Tibial nerve (tissue), 4 donors: ENCODE data around the gene PNMA1. TPM values are rescaled to one million over a fixed set of nuclear protein-coding genes. Genes with fewer than 3 reads are reported as not detected.

ENCODE experiments used
- DNase-seq, 2 donors: peaks; one replicate each; pipeline ENCODE4 v3.0.0-alpha.2; 2019; ENCODE audit warnings: low spot score in 2 of 2
- H3K27ac ChIP-seq, 4 donors: fragments of 200-600 bp; sonication (generic) in 3 of 4; one replicate each; pipeline ENCODE4 v1.5.1; 2017 to 2019; ENCODE audit warnings: mild to moderate bottlenecking in 1 of 4
- H3K27me3 ChIP-seq, 2 donors: fragments of 200-600 bp; sonication (generic) in 1 of 2; one replicate each; pipeline versions ENCODE4 v1.5.1 to v1.6.0; 2017 to 2019
- H3K36me3 ChIP-seq, 3 donors: fragments of 200-600 bp; sonication (generic); one replicate each; pipeline ENCODE4 v1.5.1; 2018 to 2019
- H3K4me1 ChIP-seq, 4 donors: fragments of 200-600 bp; sonication (generic) in 3 of 4; one replicate each; pipeline ENCODE4 v1.5.1; 2017 to 2019
- H3K4me3 ChIP-seq, 4 donors: fragments of 200-600 bp; sonication (generic) in 3 of 4; one replicate each; pipeline ENCODE4 v1.5.1; 2017 to 2019; ENCODE audit warnings: mild to moderate bottlenecking in 1 of 4, moderate library complexity in 1 of 4
- H3K9me3 ChIP-seq, 4 donors: fragments of 200-600 bp; sonication (generic) in 3 of 4; one replicate each; pipeline ENCODE4 v1.5.1; 2017 to 2019
- CTCF ChIP-seq, 5 experiments: fragments of 200-600 bp in 3 of 5; fragments of 450-650 bp in 2 of 5; sonication (generic) in 3 of 5; IDR thresholded peaks; one replicate each; pipeline ENCODE4 v1.5.1; 2016 to 2019; ENCODE audit warnings: antibody characterized with exemption in 5 of 5, mild to moderate bottlenecking in 3 of 5, moderate library complexity in 2 of 5
- EP300 ChIP-seq, 2 donors: sonication (generic); formaldehyde crosslinking; IDR thresholded peaks; one replicate each; pipeline ENCODE4 v1.6.1; 2017; ENCODE audit warnings: antibody characterized with exemption in 2 of 2, mild to moderate bottlenecking in 1 of 2
- POLR2A ChIP-seq, 2 donors: fragments of 450-650 bp; IDR thresholded peaks; one replicate each; pipeline ENCODE4 v1.6.1; 2017; ENCODE audit warnings: antibody characterized with exemption in 2 of 2, mild to moderate bottlenecking in 2 of 2, moderate library complexity in 2 of 2
- WGBS, 2 donors: methylation state at CpG; one replicate each; pipeline ENCODE4 v1.1.5; 2018; 5-methylcytosine and 5-hydroxymethylcytosine counted together
- total RNA-seq, 4 donors: library from RNA; depleted of rRNA; stranded (reverse); fragments of >200 nt; gene quantifications; one replicate each; pipeline ENCODE4 v1.1.0, GENCODE V29; 2016

PNMA1 gene
- total RNA-seq, 4 donors from 2014 or later: 21.2 to 43.5 (median 34.2) TPM

- DNase-seq: peak in 1 of 2 donors; percentile 3
- 74 to 81% methylated on average over 7 to 8 of the region's 8 CpGs for WGBS, 2 donors
- TF ChIP-seq EP300 (IDR thresholded peaks at IDR 0.05) (no peak), POLR2A (IDR thresholded peaks at IDR 0.05) (no peak), CTCF (IDR thresholded peaks at IDR 0.05) (no peak)
- Histone ChIP-seq H3K27ac (peak overlapping the region; percentile 63 to 88 (median 82)), H3K27me3 (no peaks in the 10 kb centered on the region), H3K9me3 (no peaks in the 10 kb centered on the region), H3K36me3 (peaks cover 2 to 76% (median 48%) of the 10 kb centered on the region in 3 donors), H3K4me1 (peaks cover 0 to 87% (median 53%) of the 10 kb centered on the region in 4 donors), H3K4me3 (no peak overlapping the region)
Observed at GRCh38 chr14:73725116-73726024, 11.2 kb upstream of the PNMA1 start.

GRCh38 chr14:73724696-73725095 is 10.5 kb upstream of the PNMA1 start:
- H3K4me3 ChIP-seq: no peak overlapping the region
- peaks cover 2 to 76% (median 41%) of the 10 kb centered on the region in 3 donors for H3K36me3 ChIP-seq
- DNase-seq: no peak
- peak overlapping the region; percentile 63 to 88 (median 82) for H3K27ac ChIP-seq
- H3K4me1 ChIP-seq: peaks cover 0 to 83% (median 53%) of the 10 kb centered on the region in 4 donors
- H3K9me3 ChIP-seq: no peaks in the 10 kb centered on the region
- TF ChIP-seq POLR2A (IDR thresholded peaks at IDR 0.05) (no peak), EP300 (IDR thresholded peaks at IDR 0.05) (no peak), CTCF (IDR thresholded peaks at IDR 0.05) (no peak)
- no peaks in the 10 kb centered on the region for H3K27me3 ChIP-seq
- WGBS, 2 donors: 56 to 66% methylated on average over 2 of the region's 2 CpGs

- Histone ChIP-seq H3K36me3 (peaks cover 2 to 77% (median 36%) of the 10 kb centered on the region in 3 donors), H3K4me1 (peaks cover 0 to 83% (median 48%) of the 10 kb centered on the region in 4 donors), H3K9me3 (no peaks in the 10 kb centered on the region), H3K27me3 (no peaks in the 10 kb centered on the region), H3K27ac (peak overlapping the region; percentile 63 to 88 (median 82)), H3K4me3 (no peak overlapping the region)
- DNase-seq: peak; percentile 72 to 88
- peak in 3 of 5 experiments; percentile 30 to 60 (median 57) for TF ChIP-seq CTCF (IDR thresholded peaks at IDR 0.05)
- TF ChIP-seq POLR2A (IDR thresholded peaks at IDR 0.05): peak in 1 of 2 donors; percentile 44
- TF ChIP-seq EP300 (IDR thresholded peaks at IDR 0.05): peak; percentile 6 to 86
- 10 to 13% methylated on average over 12 of the region's 12 CpGs for WGBS, 2 donors
Observed at GRCh38 chr14:73723797-73724661, 9.8 kb upstream of the PNMA1 start.

- Histone ChIP-seq H3K36me3 (peaks cover 2 to 83% (median 36%) of the 10 kb centered on the region in 3 donors), H3K9me3 (no peaks in the 10 kb centered on the region), H3K4me1 (peaks cover 0 to 83% (median 46%) of the 10 kb centered on the region in 4 donors), H3K27me3 (no peaks in the 10 kb centered on the region), H3K27ac (peak overlapping the region; percentile 63 to 88 (median 82)), H3K4me3 (no peak overlapping the region)
- DNase-seq: no peak
- 56 to 60% methylated on average over 7 of the region's 7 CpGs for WGBS, 2 donors
- TF ChIP-seq POLR2A (IDR thresholded peaks at IDR 0.05): no peak
- no peak for TF ChIP-seq CTCF (IDR thresholded peaks at IDR 0.05)
- no peak for TF ChIP-seq EP300 (IDR thresholded peaks at IDR 0.05)
Observed at GRCh38 chr14:73723406-73723796, 9.2 kb upstream of the PNMA1 start.
